ENCODE measurements around the gene CLCNKA. TPM values are rescaled to one million over a fixed set of nuclear protein-coding genes. Genes with fewer than 3 reads are reported as not detected.

Gene CLCNKA
- total RNA-seq, 1 donor from 2014 or later: 3.2 TPM

GRCh38 chr1:16013220-16013907 is 8.5 kb upstream of the CLCNKA start:
- peak overlapping the region; percentile 28 for H3K4me3 Mint-ChIP-seq

GRCh38 chr1:16013908-16014258 is 8.0 kb upstream of the CLCNKA start:
- H3K4me3 Mint-ChIP-seq: peak overlapping the region; percentile 28
- H3K27ac Mint-ChIP-seq: peak overlapping the region; percentile 89
- TF ChIP-seq CTCF (IDR thresholded peaks at IDR 0.05; ENCODE audit: unreplicated experiment): no peak
- H3K36me3 Mint-ChIP-seq: no peaks in the 10 kb centered on the region
- DNase-seq (ENCODE audit: low spot score in 2 of 2, unreplicated experiment in 2 of 2): no peak
- H3K9me3 Mint-ChIP-seq: no peaks in the 10 kb centered on the region
- no peaks in the 10 kb centered on the region for H3K27me3 Mint-ChIP-seq (ENCODE audit: low read depth)
- H3K4me1 Mint-ChIP-seq: peaks cover 43% of the 10 kb centered on the region

More at GRCh38 chr1:16013220-16013907, 8.5 kb upstream of the CLCNKA start:
- TF ChIP-seq CTCF (IDR thresholded peaks at IDR 0.05; ENCODE audit: unreplicated experiment): no peak
- Mint-ChIP-seq H3K27me3 (ENCODE audit: low read depth) (no peaks in the 10 kb centered on the region), H3K36me3 (no peaks in the 10 kb centered on the region), H3K4me1 (peaks cover 38% of the 10 kb centered on the region), H3K27ac (peak overlapping the region; percentile 89), H3K9me3 (no peaks in the 10 kb centered on the region)
- DNase-seq (ENCODE audit: low spot score in 2 of 2, unreplicated experiment in 2 of 2): peak in 1 of 2 experiments; percentile 54

GRCh38 chr1:16014509-16015482 is 7.0 kb upstream of the CLCNKA start:
- Mint-ChIP-seq H3K27me3 (ENCODE audit: low read depth) (no peaks in the 10 kb centered on the region), H3K9me3 (no peaks in the 10 kb centered on the region), H3K36me3 (no peaks in the 10 kb centered on the region), H3K4me1 (peaks cover 52% of the 10 kb centered on the region), H3K27ac (peak overlapping the region; percentile 89), H3K4me3 (peak overlapping the region; percentile 44)
- no peak for TF ChIP-seq CTCF (IDR thresholded peaks at IDR 0.05; ENCODE audit: unreplicated experiment)
- peak in 1 of 2 experiments; percentile 51 for DNase-seq (ENCODE audit: low spot score in 2 of 2, unreplicated experiment in 2 of 2)

- H3K4me3 Mint-ChIP-seq: no peak overlapping the region
- peaks cover 55% of the 10 kb centered on the region for H3K4me1 Mint-ChIP-seq
- no peak for TF ChIP-seq CTCF (IDR thresholded peaks at IDR 0.05; ENCODE audit: unreplicated experiment)
- no peaks in the 10 kb centered on the region for H3K27me3 Mint-ChIP-seq (ENCODE audit: low read depth)
- H3K27ac Mint-ChIP-seq: peak overlapping the region; percentile 10
- H3K9me3 Mint-ChIP-seq: no peaks in the 10 kb centered on the region
- no peaks in the 10 kb centered on the region for H3K36me3 Mint-ChIP-seq
- DNase-seq (ENCODE audit: low spot score in 2 of 2, unreplicated experiment in 2 of 2): no peak
Measured at GRCh38 chr1:16015491-16015890, 6.3 kb upstream of the CLCNKA start.

- H3K27ac Mint-ChIP-seq: no peak overlapping the region
Measured at GRCh38 chr1:16015960-16016901, 5.6 kb upstream of the CLCNKA start.

More at GRCh38 chr1:16015960-16016901, 5.6 kb upstream of the CLCNKA start:
- no peaks in the 10 kb centered on the region for H3K9me3 Mint-ChIP-seq
- no peak overlapping the region for H3K4me3 Mint-ChIP-seq
- no peak for DNase-seq (ENCODE audit: low spot score in 2 of 2, unreplicated experiment in 2 of 2)
- no peaks in the 10 kb centered on the region for H3K36me3 Mint-ChIP-seq
- H3K27me3 Mint-ChIP-seq (ENCODE audit: low read depth): no peaks in the 10 kb centered on the region
- TF ChIP-seq CTCF (IDR thresholded peaks at IDR 0.05; ENCODE audit: unreplicated experiment): no peak
- H3K4me1 Mint-ChIP-seq: peaks cover 55% of the 10 kb centered on the region
